Measurements from ENCODE around the gene OSM. TPM values are rescaled to one million over a fixed set of nuclear protein-coding genes. Genes with fewer than 3 reads are reported as not detected.

OSM gene
- total RNA-seq, 4 donors from 2014 or later: 4.1 to 7.7 TPM; not detected in 2

Other genes starting within 250 kb of the OSM start
- not detected for gene HORMAD2, start 186.4 kb downstream of the OSM start, total RNA-seq
- 10 to 100 TPM in 1 of 4 donors, under 1 TPM in 2, not detected in 1; 0.58 to 15.8 (median 0.59) TPM for gene LIF, start 20.1 kb downstream of the OSM start, total RNA-seq
- gene CASTOR1, start 22.7 kb upstream of the OSM start, total RNA-seq: 10 to 100 TPM; 12.9 to 17.1 (median 16.2) TPM
- 10 to 100 TPM; 25.3 to 30.8 (median 26.0) TPM for gene TBC1D10A, start 60.1 kb upstream of the OSM start, total RNA-seq
- gene SF3A1, start 90.0 kb upstream of the OSM start, total RNA-seq: 10 to 100 TPM; 46.1 to 80.8 (median 63.7) TPM
- gene CCDC157, start 90.2 kb upstream of the OSM start, total RNA-seq: 1 to 10 TPM in 3 of 4 donors, under 1 TPM in 1; 0.99 to 1.9 (median 1.5) TPM
- gene RNF215, start 120.6 kb upstream of the OSM start, total RNA-seq: 10 to 100 TPM; 10.2 to 13.5 (median 11.7) TPM
- 10 to 100 TPM in 3 of 4 donors, 1 to 10 TPM in 1; 8.1 to 27.2 (median 15.8) TPM for gene SEC14L2, start 130.2 kb upstream of the OSM start, total RNA-seq
- 10 to 100 TPM in 1 of 4 donors, 1 to 10 TPM in 3; 1.1 to 10.3 (median 6.3) TPM for gene MTFP1, start 158.9 kb upstream of the OSM start, total RNA-seq
- not detected for gene SEC14L3, start 205.2 kb upstream of the OSM start, total RNA-seq
- gene SEC14L4, start 238.8 kb upstream of the OSM start, total RNA-seq: not detected

All from gastroesophageal sphincter (tissue), 4 donors.